GM12891 (cell line): ENCODE measurements around the gene FAM118B.

ENCODE experiments used
- DNase-seq: peaks from one replicate; pipeline ENCODE4 v3.0.0; 2011; ENCODE audit warnings: low spot score; ENCODE audit not compliant: insufficient read length
- FAIRE-seq: peaks from 2 replicates; lab custom pipeline; 2011; peaks lifted over from hg19 to GRCh38; lab: Jason Lieb, UNC
- PAX5 ChIP-seq: IDR thresholded peaks from 2 replicates; pipeline ENCODE4 v1.6.1; 2011; ENCODE audit warnings: low read length, moderate library complexity, mild to moderate bottlenecking; ENCODE audit not compliant: insufficient read depth, severe bottlenecking
- POLR2A ChIP-seq: IDR thresholded peaks from 2 replicates; pipeline ENCODE4 v1.6.1; 2011; ENCODE audit warnings: low read depth, low read length, control low read depth
- POLR2AphosphoS5 ChIP-seq: IDR thresholded peaks from 2 replicates; pipeline ENCODE4 v1.6.1; 2011; ENCODE audit warnings: low read depth, low read length, control low read depth
- POU2F2 ChIP-seq: IDR thresholded peaks from 2 replicates; pipeline ENCODE4 v1.6.1; 2011; ENCODE audit warnings: low read depth, mild to moderate bottlenecking, control low read depth, low read length, moderate library complexity
- SPI1 ChIP-seq: IDR thresholded peaks from 2 replicates; pipeline ENCODE4 v1.6.1; 2011; ENCODE audit warnings: low read depth, low read length, control low read depth
- TAF1 ChIP-seq: IDR thresholded peaks from 2 replicates; pipeline ENCODE4 v1.6.1; 2011; ENCODE audit warnings: low read depth, low read length, control low read depth

FAM118B gene

GRCh38 chr11:126257764-126258163 lies 46.2 kb downstream of the FAM118B start:
- TF ChIP-seq PAX5: no peak
- TF ChIP-seq SPI1: no peak
- TF ChIP-seq POLR2AphosphoS5: no peak
- no peak for TF ChIP-seq TAF1
- TF ChIP-seq POU2F2: no peak
- TF ChIP-seq POLR2A: no peak
- no peak for DNase-seq
- no peak for FAIRE-seq

GRCh38 chr11:126262216-126262615 lies 50.6 kb downstream of the FAM118B start:
- FAIRE-seq: no peak
- no peak for DNase-seq
- TF ChIP-seq POLR2A: peak; percentile 55; the same call in 1 of the 2 replicates
- peak; percentile 81 for TF ChIP-seq POLR2AphosphoS5
- TF ChIP-seq PAX5: no peak
- TF ChIP-seq POU2F2: no peak
- no peak for TF ChIP-seq TAF1
- no peak for TF ChIP-seq SPI1

GRCh38 chr11:126263489-126263888 lies 51.9 kb downstream of the FAM118B start:
- FAIRE-seq: no peak
- no peak for DNase-seq
- no peak for TF ChIP-seq TAF1
- TF ChIP-seq POLR2A: no peak
- TF ChIP-seq SPI1: no peak
- TF ChIP-seq POLR2AphosphoS5: no peak; the same call in 1 of the 2 replicates
- TF ChIP-seq POU2F2: no peak
- no peak for TF ChIP-seq PAX5

GRCh38 chr11:126265811-126266210 lies 54.2 kb downstream of the FAM118B start:
- TF ChIP-seq POU2F2 (no peak), POLR2A (0 out of 2 replicates have a peak, but pooled peaks have one; percentile 17)
- FAIRE-seq (peak; percentile 50), DNase-seq (no peak)

GRCh38 chr11:126267650-126268049 lies 56.1 kb downstream of the FAM118B start:
- DNase-seq (no peak), FAIRE-seq (peak; percentile 55)
- no peak for TF ChIP-seq POLR2AphosphoS5
- TF ChIP-seq POLR2A: 0 out of 2 replicates have a peak, but pooled peaks have one; percentile 36

GRCh38 chr11:126268361-126268707 lies 56.8 kb downstream of the FAM118B start:
- DNase-seq (no peak), FAIRE-seq (no peak)
- TF ChIP-seq POLR2AphosphoS5 (no peak), SPI1 (no peak), PAX5 (peak; percentile 15)

- DNase-seq: peak; percentile 100
- peak; percentile 99 for FAIRE-seq
- TF ChIP-seq TAF1 (no peak; the same call in 1 of the 2 replicates), POLR2AphosphoS5 (peak; percentile 87), POLR2A (peak; percentile 89), POU2F2 (peak; percentile 74), SPI1 (peak; percentile 50), PAX5 (peak; percentile 83)
These were observed 57.4 kb downstream of the FAM118B start, which contains the start of the genes FOXRED1 and SRPRA for GRCh38 chr11:126268708-126269579. Gene FOXRED1, plus strand, starts transcription at chr11:126269154. Its CDS starts 53 bp downstream, at chr11:126269207. Gene SRPRA, minus strand, starts transcription at chr11:126268895. Its CDS starts 91 bp downstream, at chr11:126268804.

- TF ChIP-seq POU2F2 (no peak), POLR2A (no peak), PAX5 (no peak), SPI1 (no peak), POLR2AphosphoS5 (no peak), TAF1 (no peak)
- DNase-seq: no peak
- FAIRE-seq: no peak
These were observed 65.7 kb downstream of the FAM118B start for GRCh38 chr11:126277322-126277721.

GRCh38 chr11:126277780-126278179 lies 66.2 kb downstream of the FAM118B start:
- no peak for FAIRE-seq
- no peak for TF ChIP-seq POU2F2
- no peak for TF ChIP-seq SPI1
- no peak for TF ChIP-seq PAX5
- TF ChIP-seq POLR2A: no peak
- no peak for TF ChIP-seq TAF1

GRCh38 chr11:126279191-126279590 lies 67.6 kb downstream of the FAM118B start:
- TF ChIP-seq POLR2A: no peak
- TF ChIP-seq TAF1: no peak
- TF ChIP-seq POU2F2: no peak
- no peak for TF ChIP-seq POLR2AphosphoS5
- no peak for TF ChIP-seq SPI1
- TF ChIP-seq PAX5: no peak
- FAIRE-seq: no peak

More at GRCh38 chr11:126277780-126278179, 66.2 kb downstream of the FAM118B start:
- DNase-seq: no peak

More at GRCh38 chr11:126279191-126279590, 67.6 kb downstream of the FAM118B start:
- no peak for DNase-seq
